Effector CD4-positive, alpha-beta T cell (primary cell): ENCODE data around the gene TSKU.
"Not testable (repeated sequence)": the region's sequence is repeated elsewhere in the genome, so short reads cannot be mapped to it uniquely, and the experiment has no call there.

ENCODE experiments used
- DNase-seq: peaks from one replicate; pipeline ENCODE4 v3.0.0-alpha.2; 2020

Gene TSKU

GRCh38 chr11:76791002-76791770 is 8.0 kb downstream of the TSKU start:
- DNase-seq: not testable (repeated sequence)

- no peak for DNase-seq
Measured at GRCh38 chr11:76791861-76792260, 8.7 kb downstream of the TSKU start.

GRCh38 chr11:76792505-76793264 is 9.5 kb downstream of the TSKU start:
- no peak for DNase-seq

- no peak for DNase-seq
Measured at GRCh38 chr11:76793391-76794291, 10.5 kb downstream of the TSKU start.

- no peak for DNase-seq
Measured at GRCh38 chr11:76794371-76795289, 11.5 kb downstream of the TSKU start.

GRCh38 chr11:76795290-76795935 is 12.3 kb downstream of the TSKU start:
- DNase-seq: no peak

GRCh38 chr11:76795936-76796441 is 12.8 kb downstream of the TSKU start:
- no peak for DNase-seq

GRCh38 chr11:76796511-76797198 is 13.5 kb downstream of the TSKU start:
- DNase-seq: no peak

GRCh38 chr11:76797341-76798201 is 14.4 kb downstream of the TSKU start:
- DNase-seq: no peak

- no peak for DNase-seq
Measured at GRCh38 chr11:76798202-76798581, 15.0 kb downstream of the TSKU start.

- no peak for DNase-seq
Measured at GRCh38 chr11:76798671-76799065, 15.5 kb downstream of the TSKU start.

GRCh38 chr11:76799066-76799804 is 16.1 kb downstream of the TSKU start:
- peak; percentile 59 for DNase-seq

GRCh38 chr11:76800466-76801200 is 17.5 kb downstream of the TSKU start:
- DNase-seq: no peak

GRCh38 chr11:76801225-76801624 is 18.1 kb downstream of the TSKU start:
- DNase-seq: no peak

GRCh38 chr11:76801736-76802135 is 18.6 kb downstream of the TSKU start:
- DNase-seq: no peak

GRCh38 chr11:76802151-76802550 is 19.0 kb downstream of the TSKU start:
- no peak for DNase-seq

GRCh38 chr11:76802621-76803020 is 19.5 kb downstream of the TSKU start:
- DNase-seq: no peak

GRCh38 chr11:76803023-76803422 is 19.9 kb downstream of the TSKU start:
- no peak for DNase-seq
